T-helper 9 cell (primary cell): ENCODE results near the gene PPP2R1B.

Experiments used
- DNase-seq: peaks from one replicate; pipeline ENCODE4 v3.0.0-alpha.2; 2020

PPP2R1B gene

GRCh38 chr11:111745719-111746504 lies 20.3 kb downstream of the PPP2R1B start:
- no peak for DNase-seq

- DNase-seq = no peak
Measured at GRCh38 chr11:111743700-111744099, 22.5 kb downstream of the PPP2R1B start.

GRCh38 chr11:111741751-111742150 lies 24.4 kb downstream of the PPP2R1B start:
- no peak for DNase-seq

- DNase-seq = no peak
Measured at GRCh38 chr11:111739299-111739698, 26.9 kb downstream of the PPP2R1B start.

- DNase-seq = no peak
Measured at GRCh38 chr11:111737444-111738210, 28.6 kb downstream of the PPP2R1B start.

GRCh38 chr11:111736621-111737443 lies 29.4 kb downstream of the PPP2R1B start:
- no peak for DNase-seq

- DNase-seq = no peak
Measured at GRCh38 chr11:111736181-111736590, 30.0 kb downstream of the PPP2R1B start.

GRCh38 chr11:111735262-111736116 lies 30.7 kb downstream of the PPP2R1B start:
- no peak for DNase-seq

- DNase-seq = no peak
Measured at GRCh38 chr11:111734954-111735261, 31.3 kb downstream of the PPP2R1B start.

GRCh38 chr11:111734101-111734953 lies 31.9 kb downstream of the PPP2R1B start:
- no peak for DNase-seq

- no peak for DNase-seq
Measured at GRCh38 chr11:111733611-111734088, 32.5 kb downstream of the PPP2R1B start.

GRCh38 chr11:111733016-111733415 lies 33.2 kb downstream of the PPP2R1B start:
- DNase-seq = no peak

- no peak for DNase-seq
Measured at GRCh38 chr11:111731821-111732220, 34.4 kb downstream of the PPP2R1B start.

GRCh38 chr11:111730871-111731591 lies 35.2 kb downstream of the PPP2R1B start:
- DNase-seq = no peak

- no peak for DNase-seq
Measured at GRCh38 chr11:111729831-111730311, 36.3 kb downstream of the PPP2R1B start.

GRCh38 chr11:111729071-111729830 lies 36.9 kb downstream of the PPP2R1B start:
- no peak for DNase-seq

- no peak for DNase-seq
Measured at GRCh38 chr11:111727431-111727830, 38.8 kb downstream of the PPP2R1B start.

GRCh38 chr11:111726301-111726713 lies 39.9 kb downstream of the PPP2R1B start:
- no peak for DNase-seq

- no peak for DNase-seq
Measured at GRCh38 chr11:111725621-111726020, 40.6 kb downstream of the PPP2R1B start.
